Activated CD4-positive, alpha-beta memory T cell treated with anti-CD3 and anti-CD28 coated beads, Interleukin-2, amount 10 ng/mL, durations not matched to agents 7 days and 5 days (primary cell): ENCODE measurements around the gene TMOD3. TPM values are rescaled to one million over a fixed set of nuclear protein-coding genes. Genes with fewer than 3 reads are reported as not detected.
"Not testable (repeated sequence)": the region's sequence is repeated elsewhere in the genome, so short reads cannot be mapped to it uniquely, and the experiment has no call there.

Experiments used
- CTCF ChIA-PET: fragments of 350-600 bp; sonication (Branson Sonifier 250); formaldehyde crosslinking; loops from one replicate; lab custom pipeline; 2021; ENCODE audit warnings: antibody characterized with exemption, inconsistent platforms; lab: Charles Lee
- POLR2A ChIA-PET: fragments of 350-600 bp; sonication (Branson Sonifier 250); formaldehyde crosslinking; loops from one replicate; lab custom pipeline; 2021; ENCODE audit warnings: antibody characterized with exemption; lab: Charles Lee
- DNase-seq: peaks from one replicate; pipeline ENCODE4 v3.0.0-alpha.2; 2020
- H3K27ac Mint-ChIP-seq: one replicate; pipeline ENCODE4 v1.8.0; 2021; ENCODE audit warnings: mild to moderate bottlenecking, mixed read lengths
- H3K27me3 Mint-ChIP-seq: one replicate; pipeline ENCODE4 v1.8.0; 2021; ENCODE audit warnings: mixed read lengths
- H3K36me3 Mint-ChIP-seq: one replicate; pipeline ENCODE4 v1.8.0; 2021; ENCODE audit warnings: low read depth, mixed read lengths
- H3K4me1 Mint-ChIP-seq: one replicate; pipeline ENCODE4 v1.8.0; 2021; ENCODE audit warnings: mixed read lengths
- H3K4me3 Mint-ChIP-seq: one replicate; pipeline ENCODE4 v1.8.0; 2021; ENCODE audit warnings: mild to moderate bottlenecking, mixed read lengths
- H3K9me3 Mint-ChIP-seq: one replicate; pipeline ENCODE4 v1.8.0; 2021; ENCODE audit warnings: mixed read lengths
- total RNA-seq, 2 experiments: library from RNA; stranded (reverse); gene quantifications; one replicate each; pipeline ENCODE4 v1.2.3, GENCODE V29; 2021

The TMOD3 gene
- total RNA-seq, 2 experiments from 2014 or later = 77.5 to 79.6 TPM

GRCh38 chr15:51876169-51876568 is 46.7 kb downstream of the TMOD3 start:
- Mint-ChIP-seq H3K4me1 (peaks cover 6% of the 10 kb centered on the region), H3K27me3 (no peaks in the 10 kb centered on the region), H3K9me3 (no peaks in the 10 kb centered on the region), H3K27ac (no peak overlapping the region), H3K4me3 (no peak overlapping the region), H3K36me3 (peaks cover 41% of the 10 kb centered on the region)
- POLR2A ChIA-PET = no interaction called here
- CTCF ChIA-PET = no interaction called here
- no peak for DNase-seq

- no peak overlapping the region for H3K4me3 Mint-ChIP-seq
- H3K36me3 Mint-ChIP-seq = peaks cover 29% of the 10 kb centered on the region
- no peaks in the 10 kb centered on the region for H3K27me3 Mint-ChIP-seq
- no peak overlapping the region for H3K27ac Mint-ChIP-seq
- H3K4me1 Mint-ChIP-seq = peaks cover 6% of the 10 kb centered on the region
- no peak for DNase-seq
- POLR2A ChIA-PET = interaction anchor here (1.2 kb wide), 1 partner anchor 14 kb away, joined by 3 read pairs; no protein-coding TSS in a partner anchor
- H3K9me3 Mint-ChIP-seq = no peaks in the 10 kb centered on the region
- CTCF ChIA-PET = interaction anchor here (3.3 kb wide), 1 partner anchor 10 kb away, joined by 13 read pairs; no protein-coding TSS in a partner anchor
Measured at GRCh38 chr15:51878446-51879386, 49.3 kb downstream of the TMOD3 start.

- H3K27ac Mint-ChIP-seq = no peak overlapping the region
- ChIA-PET CTCF (interaction anchor here (3.3 kb wide), 1 partner anchor 9 kb away, joined by 13 read pairs; no protein-coding TSS in a partner anchor), POLR2A (interaction anchor here (1.2 kb wide), 1 partner anchor 14 kb away, joined by 3 read pairs; no protein-coding TSS in a partner anchor)
- H3K4me3 Mint-ChIP-seq = no peak overlapping the region
- no peaks in the 10 kb centered on the region for H3K27me3 Mint-ChIP-seq
- peaks cover 6% of the 10 kb centered on the region for H3K4me1 Mint-ChIP-seq
- no peaks in the 10 kb centered on the region for H3K9me3 Mint-ChIP-seq
- peaks cover 30% of the 10 kb centered on the region for H3K36me3 Mint-ChIP-seq
- DNase-seq = no peak
Measured at GRCh38 chr15:51879555-51879954, 50.1 kb downstream of the TMOD3 start.

- POLR2A ChIA-PET = interaction anchor here (1.3 kb wide), 1 partner anchor 21 kb away, joined by 3 read pairs; no protein-coding TSS in a partner anchor
- H3K27me3 Mint-ChIP-seq = no peaks in the 10 kb centered on the region
- DNase-seq = no peak
- peaks cover 5% of the 10 kb centered on the region for H3K4me1 Mint-ChIP-seq
- H3K4me3 Mint-ChIP-seq = no peak overlapping the region
- H3K27ac Mint-ChIP-seq = no peak overlapping the region
- CTCF ChIA-PET = interaction anchor here (0.7 to 2.6 kb wide), 4 partner anchors 21 to 325 kb away, joined by 3 to 14 read pairs (median 4); no protein-coding TSS in a partner anchor
- H3K9me3 Mint-ChIP-seq = no peaks in the 10 kb centered on the region
- peaks cover 27% of the 10 kb centered on the region for H3K36me3 Mint-ChIP-seq
Measured at GRCh38 chr15:51883271-51883837, 53.9 kb downstream of the TMOD3 start.

GRCh38 chr15:51884041-51884440 is 54.6 kb downstream of the TMOD3 start:
- Mint-ChIP-seq H3K36me3 (peaks cover 28% of the 10 kb centered on the region), H3K4me1 (peaks cover 2% of the 10 kb centered on the region), H3K27me3 (no peaks in the 10 kb centered on the region), H3K27ac (no peak overlapping the region), H3K9me3 (no peaks in the 10 kb centered on the region), H3K4me3 (no peak overlapping the region)
- ChIA-PET POLR2A (no interaction called here), CTCF (interaction anchor here (2.6 kb wide), 1 partner anchor 21 kb away, joined by 14 read pairs; no protein-coding TSS in a partner anchor)
- DNase-seq = no peak

GRCh38 chr15:51884517-51885236 is 55.2 kb downstream of the TMOD3 start:
- ChIA-PET POLR2A (no interaction called here), CTCF (interaction anchor here (0.6 to 2.6 kb wide), 3 partner anchors 20 to 815 kb away, joined by 3 to 14 read pairs (median 5); no protein-coding TSS in a partner anchor)
- Mint-ChIP-seq H3K36me3 (peaks cover 30% of the 10 kb centered on the region), H3K27me3 (no peaks in the 10 kb centered on the region), H3K9me3 (no peaks in the 10 kb centered on the region), H3K4me1 (peaks cover 2% of the 10 kb centered on the region), H3K4me3 (no peak overlapping the region), H3K27ac (no peak overlapping the region)
- DNase-seq = no peak

- H3K27me3 Mint-ChIP-seq, DNase-seq, CTCF ChIA-PET, H3K4me1 Mint-ChIP-seq, H3K9me3 Mint-ChIP-seq, POLR2A ChIA-PET, H3K4me3 Mint-ChIP-seq, H3K27ac Mint-ChIP-seq: not testable (repeated sequence)
- H3K36me3 Mint-ChIP-seq = peaks cover 30% of the 10 kb centered on the region
Measured at GRCh38 chr15:51885758-51886157, 56.3 kb downstream of the TMOD3 start.

GRCh38 chr15:51887887-51888592 is 58.6 kb downstream of the TMOD3 start:
- H3K36me3 Mint-ChIP-seq = peaks cover 44% of the 10 kb centered on the region
- CTCF ChIA-PET = interaction anchor here (0.7 to 2.9 kb wide), 13 partner anchors 9 to 339 kb away, joined by 3 to 13 read pairs (median 4); no protein-coding TSS in a partner anchor
- H3K4me3 Mint-ChIP-seq = no peak overlapping the region
- POLR2A ChIA-PET = interaction anchor here (0.6 kb wide), 1 partner anchor 283 kb away, joined by 3 read pairs; no protein-coding TSS in a partner anchor
- H3K4me1 Mint-ChIP-seq = peaks cover 2% of the 10 kb centered on the region
- no peak for DNase-seq
- H3K27ac Mint-ChIP-seq = no peak overlapping the region
- H3K9me3 Mint-ChIP-seq = no peaks in the 10 kb centered on the region
- no peaks in the 10 kb centered on the region for H3K27me3 Mint-ChIP-seq

- peaks cover 48% of the 10 kb centered on the region for H3K36me3 Mint-ChIP-seq
- H3K4me3 Mint-ChIP-seq = no peak overlapping the region
- no peaks in the 10 kb centered on the region for H3K9me3 Mint-ChIP-seq
- peaks cover 2% of the 10 kb centered on the region for H3K4me1 Mint-ChIP-seq
- ChIA-PET CTCF (interaction anchor here (0.7 to 2.9 kb wide), 21 partner anchors 10 to 338 kb away, joined by 3 to 13 read pairs (median 4); partner anchors contain the start of gene TMOD3), POLR2A (no interaction called here)
- no peaks in the 10 kb centered on the region for H3K27me3 Mint-ChIP-seq
- DNase-seq = no peak
- H3K27ac Mint-ChIP-seq = no peak overlapping the region
Measured at GRCh38 chr15:51888593-51889195, 59.2 kb downstream of the TMOD3 start.

- no peak overlapping the region for H3K27ac Mint-ChIP-seq
- DNase-seq = no peak
Measured at GRCh38 chr15:51889486-51889885, 60.0 kb downstream of the TMOD3 start.

GRCh38 chr15:51904421-51904820 is 75.0 kb downstream of the TMOD3 start:
- H3K36me3 Mint-ChIP-seq = peaks cover 63% of the 10 kb centered on the region
- no peak for DNase-seq
- no peak overlapping the region for H3K4me3 Mint-ChIP-seq
- no peak overlapping the region for H3K27ac Mint-ChIP-seq
- H3K27me3 Mint-ChIP-seq = no peaks in the 10 kb centered on the region
- ChIA-PET CTCF (interaction anchor here (0.7 to 3.3 kb wide), 4 partner anchors 16 to 304 kb away, joined by 3 to 14 read pairs (median 6); no protein-coding TSS in a partner anchor), POLR2A (no interaction called here)
- H3K9me3 Mint-ChIP-seq = no peaks in the 10 kb centered on the region
- H3K4me1 Mint-ChIP-seq = no peaks in the 10 kb centered on the region

More at GRCh38 chr15:51889486-51889885, 60.0 kb downstream of the TMOD3 start:
- H3K4me3 Mint-ChIP-seq = no peak overlapping the region
- POLR2A ChIA-PET = no interaction called here
- CTCF ChIA-PET = interaction anchor here (0.7 to 2.9 kb wide), 17 partner anchors 11 to 338 kb away, joined by 3 to 13 read pairs (median 4); partner anchors contain the start of gene TMOD3
- no peaks in the 10 kb centered on the region for H3K27me3 Mint-ChIP-seq
- H3K4me1 Mint-ChIP-seq = peaks cover 2% of the 10 kb centered on the region
- H3K36me3 Mint-ChIP-seq = peaks cover 52% of the 10 kb centered on the region
- H3K9me3 Mint-ChIP-seq = no peaks in the 10 kb centered on the region
